Astrocyte (in vitro differentiated cells and primary cell): Measurements from ENCODE around the gene ASB4.

Experiments used
- CTCF ChIP-seq: IDR thresholded peaks from 2 replicates; pipeline ENCODE4 v1.5.1; 2011; ENCODE audit warnings: low read depth, mild to moderate bottlenecking, inconsistent platforms, low read length, moderate library complexity; ENCODE audit not compliant: insufficient read depth
- EZH2 ChIP-seq: IDR thresholded peaks from 2 replicates; pipeline ENCODE4 v1.6.1; 2012; ENCODE audit warnings: mild to moderate bottlenecking, low read length, inconsistent platforms; ENCODE audit not compliant: insufficient read depth

GRCh38 chr7:95584769-95585425, 99.2 kb downstream of the ASB4 start:
- no peak for TF ChIP-seq CTCF
- TF ChIP-seq EZH2: no peak
